Ovary (tissue), 9 donors: ENCODE results near the gene SYNJ1. TPM values are rescaled to one million over a fixed set of nuclear protein-coding genes. Genes with fewer than 3 reads are reported as not detected.

ENCODE experiments used
- DNase-seq, 5 donors: peaks; one replicate each; pipeline ENCODE4 v3.0.0-alpha.2; 2019 to 2020
- H3K27ac ChIP-seq, 2 donors: fragments of 200-600 bp; one replicate each; pipeline versions ENCODE4 v1.5.1 to v1.8.0; 2019 to 2022
- H3K27me3 ChIP-seq: fragments of 200-600 bp; one replicate; pipeline ENCODE4 v1.8.0; 2022
- H3K36me3 ChIP-seq: fragments of 200-600 bp; sonication (generic); one replicate; pipeline ENCODE4 v1.5.1; 2019
- H3K4me1 ChIP-seq: one replicate; pipeline ENCODE4 v1.8.1; 2013; ENCODE audit warnings: mild to moderate bottlenecking, moderate library complexity; ENCODE audit not compliant: insufficient read depth
- H3K4me3 ChIP-seq: fragments of 200-600 bp; sonication (generic); one replicate; pipeline ENCODE4 v1.5.1; 2017
- H3K9me3 ChIP-seq, 2 donors: fragments of 200-600 bp in 1 of 2; sonication (generic) in 1 of 2; one replicate each; pipeline versions ENCODE4 v1.5.1 to v1.8.1; 2013 to 2019; ENCODE audit warnings: mild to moderate bottlenecking in 1 of 2, moderate library complexity in 1 of 2
- CTCF ChIP-seq, 3 donors: fragments of 450-650 bp in 2 of 3; fragments of 200-600 bp in 1 of 3; IDR thresholded peaks; one replicate each; pipeline versions ENCODE4 v1.5.1 to v1.8.0; 2016 to 2022; ENCODE audit warnings: antibody characterized with exemption in 3 of 3, mild to moderate bottlenecking in 1 of 3
- EP300 ChIP-seq: sonication (generic); formaldehyde crosslinking; IDR thresholded peaks from one replicate; pipeline ENCODE4 v1.6.1; 2017; ENCODE audit warnings: antibody characterized with exemption
- POLR2A ChIP-seq: fragments of 450-650 bp; IDR thresholded peaks from one replicate; pipeline ENCODE4 v1.6.1; 2017; ENCODE audit warnings: antibody characterized with exemption, mild to moderate bottlenecking, moderate library complexity
- WGBS, 3 donors: extraction: QIAGEN DNeasy Blood & Tissue Kit in 1 of 3; methylation state at CpG; one replicate each; pipeline versions ENCODE4 v1.1.5 to v1.1.7; 2013 to 2017; 5-methylcytosine and 5-hydroxymethylcytosine counted together
- intact Hi-C, 4 donors: fragments of 100-400 bp; cut with DNase I; formaldehyde crosslinking; loops; one replicate each; pipeline versions ENCODE4 v1.11.0 to v1.15.1; 2022 to 2023
- polyA plus RNA-seq, 2 donors: library from polyadenylated mRNA; stranded (reverse); fragments of 200-250 nt in 1 of 2; fragments of 350-450 nt in 1 of 2; fragmentation: Illumina TruSeq in 1 of 2; extraction: RNeasy Lipid Tissue Mini Kit (QIAGEN cat#74804) in 1 of 2; gene quantifications; one replicate each; pipeline ENCODE4 v1.2.3, GENCODE V29; 2013 to 2014
- total RNA-seq, 7 donors: library from RNA; depleted of rRNA in 2 of 7; stranded (reverse); fragments of >200 nt in 2 of 7; fragmentation: NEBNext Ultra II Directional in 3 of 7; extraction: Animal tissue kit (Norgen Biotek cat#: 25700) in 3 of 7; gene quantifications; one replicate each; pipeline versions ENCODE4 v1.1.0 to v1.2.4, GENCODE V29; 2016 to 2023
- donor health status: DM: no; HTN: no; CAD: no; lungs with moderate emphysema.
- donor health status: DM: no; HTN: no; CAD: no.
- donor health status: Bipolar disorder and iron deficiency.
- donor health status: DM: yes; HTN: yes; CAD: no.
- donor health status: DM: no; HTN: no; CAD: no.
- donor health status: DM: yes; HTN: yes; CAD: no.

SYNJ1 gene
- total and polyA plus RNA-seq, 9 donors = 4.8 to 15.6 (median 9.9) TPM

- no peaks in the 10 kb centered on the region for H3K27me3 ChIP-seq
- no peak overlapping the region for H3K27ac ChIP-seq
- TF ChIP-seq POLR2A = no peak
- peak in 1 of 3 donors; percentile 9 for TF ChIP-seq CTCF (IDR thresholded peaks at IDR 0.05)
- no peak overlapping the region for H3K4me3 ChIP-seq
- H3K4me1 ChIP-seq = no peaks in the 10 kb centered on the region
- intact Hi-C loops = loop anchor here in 1 of 4 donors (10.0 kb wide), 1 partner anchor 181 kb away; no protein-coding TSS in a partner anchor
- WGBS, 3 donors = 86 to 88% (median 86%) methylated on average over 2 of the region's 2 CpGs
- H3K36me3 ChIP-seq = no peaks in the 10 kb centered on the region
- no peaks in the 10 kb centered on the region for H3K9me3 ChIP-seq
- no peak for DNase-seq
These were observed 74.4 kb downstream of the SYNJ1 start for GRCh38 chr21:32653326-32653901.

- no peaks in the 10 kb centered on the region for H3K36me3 ChIP-seq
- no peak overlapping the region for H3K27ac ChIP-seq
- H3K9me3 ChIP-seq = no peaks in the 10 kb centered on the region
- intact Hi-C loops = loop anchor here in 1 of 4 donors (10.0 kb wide), 1 partner anchor 177 kb away; no protein-coding TSS in a partner anchor
- TF ChIP-seq POLR2A (no peak), CTCF (IDR thresholded peaks at IDR 0.05) (no peak), EP300 (no peak)
- H3K4me1 ChIP-seq = no peaks in the 10 kb centered on the region
- H3K27me3 ChIP-seq = no peaks in the 10 kb centered on the region
- DNase-seq = no peak
- no peak overlapping the region for H3K4me3 ChIP-seq
These were observed 79.6 kb downstream of the SYNJ1 start for GRCh38 chr21:32648165-32648564.

- DNase-seq = no peak
These were observed 82.3 kb downstream of the SYNJ1 start for GRCh38 chr21:32645261-32646182.

More at GRCh38 chr21:32645261-32646182, 82.3 kb downstream of the SYNJ1 start:
- Histone ChIP-seq H3K27ac (no peak overlapping the region), H3K27me3 (no peaks in the 10 kb centered on the region), H3K9me3 (no peaks in the 10 kb centered on the region), H3K36me3 (no peaks in the 10 kb centered on the region), H3K4me1 (no peaks in the 10 kb centered on the region), H3K4me3 (no peak overlapping the region)
- 57 to 67% (median 67%) methylated on average over 19 of the region's 19 CpGs for WGBS, 3 donors
- no peak for TF ChIP-seq EP300
- TF ChIP-seq CTCF (IDR thresholded peaks at IDR 0.05) = no peak
- no peak for TF ChIP-seq POLR2A
- intact Hi-C loops = loop anchor here in 1 of 4 donors (10.0 kb wide), 1 partner anchor 179 kb away; no protein-coding TSS in a partner anchor
